Fibroblast of skin of right quadriceps (primary cell): ENCODE results near the gene EFHD1.
A peak's percentile ranks its signal among the peaks of the same experiment; 100 is the strongest.
"Not testable (repeated sequence)": the region's sequence is repeated elsewhere in the genome, so short reads cannot be mapped to it uniquely, and the experiment has no call there.

Experiments used
- DNase-seq: peaks from one replicate; pipeline ENCODE4 v3.0.0-alpha.2; 2013

EFHD1 gene

DNA sequence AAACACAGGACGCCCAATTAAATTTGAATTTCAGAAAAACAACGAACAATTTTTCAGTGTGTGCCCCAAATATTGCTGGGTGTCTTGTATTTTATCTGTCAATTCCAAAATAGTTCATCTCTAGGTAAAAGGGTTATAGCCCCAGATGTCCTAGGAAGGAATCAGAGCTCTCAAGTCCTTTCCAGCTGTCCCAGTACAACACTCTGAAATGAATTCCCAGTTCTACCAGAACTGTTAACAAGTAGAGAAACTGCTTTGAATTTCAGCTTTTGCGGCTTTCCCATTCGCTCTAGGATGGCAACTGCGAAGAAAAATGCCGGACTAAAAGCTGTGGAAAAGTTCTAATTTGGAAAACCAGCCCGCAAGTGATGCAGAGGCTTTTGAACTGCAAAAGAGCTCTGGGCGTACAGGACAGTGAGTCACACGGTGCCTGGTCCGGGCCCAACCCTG lies 63.2 kb downstream of the EFHD1 start:
- no peak for DNase-seq

DNA sequence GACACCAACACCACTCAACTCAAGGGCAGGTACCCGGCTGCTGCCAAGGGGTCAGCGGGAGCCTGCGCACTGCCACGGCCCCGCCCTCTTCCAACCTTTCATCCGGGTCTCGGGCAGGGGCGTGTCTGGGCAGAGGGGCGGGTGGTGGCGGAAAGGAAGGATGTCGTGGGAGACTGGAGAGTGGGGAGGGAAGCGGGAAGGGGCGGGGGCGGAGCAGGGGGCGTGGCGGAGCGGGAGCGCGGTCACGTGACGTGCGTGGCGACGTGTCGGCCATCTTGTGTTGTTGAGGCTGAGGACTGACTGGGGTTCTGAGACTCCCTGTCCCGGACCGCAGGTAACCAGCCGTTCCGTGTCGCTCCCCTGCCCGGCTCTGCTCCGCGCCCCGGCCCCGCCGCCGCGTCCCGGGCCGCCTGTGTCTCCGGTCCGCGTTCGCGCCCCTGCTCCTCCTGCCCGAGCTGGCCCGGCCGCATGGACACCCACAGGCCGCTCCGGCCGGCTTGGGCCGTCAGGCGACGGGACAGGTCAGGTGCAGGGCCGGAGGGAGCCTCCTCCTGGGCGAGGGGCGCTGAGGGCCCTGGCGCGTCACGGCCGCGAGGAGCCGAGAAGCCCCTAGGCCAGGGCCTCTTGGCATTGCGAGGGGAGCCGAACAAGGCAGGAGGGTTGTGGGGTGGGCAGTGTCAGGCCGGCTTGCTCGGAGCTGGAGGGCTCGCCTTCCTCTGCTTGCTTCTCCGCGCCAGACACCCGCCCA lies 63.8 kb downstream of the EFHD1 start, which contains the start of gene GIGYF2:
GIGYF2 (plus strand) TSS at position 273 of the 748 bp plus-strand sequence. CDS start 37,867 bp downstream, outside the sequence.
- peak; percentile 94 for DNase-seq

DNA sequence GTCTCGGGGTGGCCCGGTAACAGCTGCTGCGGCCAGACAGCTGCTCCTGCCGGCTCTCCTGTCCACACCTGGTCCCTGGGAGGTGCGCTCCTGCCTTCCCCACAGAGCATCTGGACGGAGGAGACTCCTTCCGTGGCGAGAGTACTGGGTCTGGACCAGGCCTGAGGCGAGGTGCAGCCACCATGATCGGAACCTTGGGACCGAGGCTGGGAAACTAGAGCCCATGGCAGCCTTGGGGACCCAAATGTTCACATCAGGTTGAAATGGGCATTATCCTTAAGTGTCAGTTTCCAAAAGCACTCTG lies 64.4 kb downstream of the EFHD1 start:
- DNase-seq: no peak

GRCh38 chr2:232698556-232699091 lies 65.2 kb downstream of the EFHD1 start:
- no peak for DNase-seq

DNA sequence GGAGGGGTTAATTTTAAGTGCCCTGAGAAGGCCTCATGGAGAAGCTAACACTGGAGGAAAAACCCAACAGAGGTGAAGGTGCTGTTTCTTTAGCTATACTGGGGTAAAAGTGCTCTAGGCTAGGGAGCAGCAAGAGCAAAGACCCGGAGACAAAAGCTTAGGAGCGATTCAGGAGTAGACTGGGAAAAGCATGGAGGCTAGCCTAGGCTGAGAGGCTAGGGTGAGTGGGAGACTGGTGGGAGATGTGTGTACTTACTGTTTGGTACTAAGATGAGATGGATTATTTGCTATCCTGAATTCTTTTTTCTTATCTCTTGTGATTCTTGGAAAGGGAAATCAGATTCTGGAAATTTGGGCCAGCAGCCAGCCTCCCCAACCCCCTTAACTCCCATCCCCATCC lies 65.7 kb downstream of the EFHD1 start:
- DNase-seq: no peak

- DNase-seq: no peak
Observed at GRCh38 chr2:232700154-232700553, 66.8 kb downstream of the EFHD1 start.

- no peak for DNase-seq
Observed at GRCh38 chr2:232707076-232707475, 73.7 kb downstream of the EFHD1 start.

DNA sequence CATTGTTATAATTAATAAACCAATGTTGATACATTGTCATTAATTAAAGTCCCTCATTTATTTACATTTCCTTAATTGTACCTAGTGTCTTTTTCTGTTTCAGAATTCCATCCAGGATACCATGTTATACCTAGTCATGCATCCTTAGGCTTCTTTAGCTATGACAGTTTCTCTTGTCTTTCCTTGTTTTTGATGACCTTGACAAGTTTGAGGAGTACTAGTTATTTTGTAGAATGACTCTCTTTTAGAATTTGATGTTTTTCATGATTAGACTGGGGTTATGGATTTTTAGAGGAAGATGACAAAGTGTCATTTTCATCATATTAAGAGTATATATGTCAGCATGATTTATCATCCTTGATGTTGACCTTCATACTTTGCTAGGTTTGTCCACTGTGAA lies 80.1 kb downstream of the EFHD1 start:
- DNase-seq: no peak

GRCh38 chr2:232714969-232715368 lies 81.6 kb downstream of the EFHD1 start:
- peak; percentile 10 for DNase-seq

DNA sequence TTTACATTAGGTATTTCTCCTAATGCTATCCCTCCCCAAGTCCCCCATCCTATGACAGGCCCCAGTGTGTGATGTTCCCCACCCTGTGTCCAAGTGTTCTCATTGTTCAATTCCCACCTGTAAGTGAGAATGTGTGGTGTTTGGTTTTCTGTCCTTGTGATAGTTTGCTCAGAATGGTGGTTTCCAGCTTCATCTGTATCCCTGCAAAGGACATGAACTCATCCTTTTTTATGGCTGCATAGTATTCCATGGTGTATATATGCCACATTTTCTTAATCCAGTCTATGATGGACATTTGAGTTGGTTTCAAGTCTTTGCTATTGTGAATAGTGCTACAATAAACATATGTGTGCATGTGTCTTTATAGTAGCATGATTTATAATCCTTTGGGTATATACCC lies 86.7 kb downstream of the EFHD1 start:
- not testable (repeated sequence) for DNase-seq

- DNase-seq: no peak
Observed at GRCh38 chr2:232721261-232721660, 87.9 kb downstream of the EFHD1 start.

GRCh38 chr2:232721882-232722281 lies 88.5 kb downstream of the EFHD1 start:
- DNase-seq: no peak

- no peak for DNase-seq
Observed at GRCh38 chr2:232723027-232723426, 89.6 kb downstream of the EFHD1 start.

GRCh38 chr2:232728785-232729184 lies 95.4 kb downstream of the EFHD1 start:
- no peak for DNase-seq

- DNase-seq: peak; percentile 48
Observed at GRCh38 chr2:232731470-232731869, 98.1 kb downstream of the EFHD1 start.
